HG03175 (cell line): Measurements from ENCODE around the gene MRPL39.
A peak's percentile ranks its signal among the peaks of the same experiment; 100 is the strongest.

ENCODE experiments used
- ATAC-seq: cut with Tn5 transposase; IDR thresholded peaks from one replicate; pipeline ENCODE4 v1.9.1; 2021; ENCODE audit warnings: mild to moderate bottlenecking, moderate library complexity; ENCODE audit not compliant: unreplicated experiment

MRPL39 gene

DNA sequence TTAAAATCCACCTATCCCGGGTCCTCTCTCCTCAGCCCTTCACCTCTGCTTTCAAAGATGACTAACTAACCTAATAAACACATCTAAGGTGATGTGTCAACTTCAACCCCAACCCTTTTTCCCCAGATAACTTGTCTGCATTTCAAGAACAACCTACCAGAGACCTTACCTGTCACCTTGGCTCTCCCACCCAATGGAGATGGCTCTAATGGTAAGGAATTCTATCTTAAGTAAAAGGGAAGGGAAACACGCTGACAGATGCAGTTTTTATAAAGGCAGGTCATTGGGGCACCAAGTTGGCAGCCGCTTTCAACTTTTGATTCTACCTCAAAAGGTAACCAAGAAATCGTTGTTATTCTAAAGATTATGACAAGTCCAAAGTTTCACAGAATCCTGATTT is 37.6 kb downstream of the MRPL39 start:
- ATAC-seq: no peak

DNA sequence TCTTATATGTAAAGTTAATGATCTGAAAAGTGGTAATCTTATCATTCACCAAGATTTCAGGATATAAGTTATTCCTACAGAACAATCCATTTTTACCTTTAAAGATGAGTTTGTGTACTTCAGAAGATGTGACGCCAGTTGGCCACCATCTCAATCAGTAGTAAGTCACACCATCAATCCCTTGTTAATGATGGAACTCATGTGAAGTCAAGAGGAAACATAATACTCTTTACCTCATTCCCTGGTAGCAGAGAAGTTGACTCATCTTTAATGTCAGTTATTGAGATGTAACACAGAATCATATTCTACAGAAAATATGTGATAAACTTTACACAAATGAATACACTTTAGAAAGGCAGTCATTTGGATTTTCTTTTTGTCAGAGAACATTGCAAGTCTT is 38.2 kb downstream of the MRPL39 start:
- no peak for ATAC-seq

DNA sequence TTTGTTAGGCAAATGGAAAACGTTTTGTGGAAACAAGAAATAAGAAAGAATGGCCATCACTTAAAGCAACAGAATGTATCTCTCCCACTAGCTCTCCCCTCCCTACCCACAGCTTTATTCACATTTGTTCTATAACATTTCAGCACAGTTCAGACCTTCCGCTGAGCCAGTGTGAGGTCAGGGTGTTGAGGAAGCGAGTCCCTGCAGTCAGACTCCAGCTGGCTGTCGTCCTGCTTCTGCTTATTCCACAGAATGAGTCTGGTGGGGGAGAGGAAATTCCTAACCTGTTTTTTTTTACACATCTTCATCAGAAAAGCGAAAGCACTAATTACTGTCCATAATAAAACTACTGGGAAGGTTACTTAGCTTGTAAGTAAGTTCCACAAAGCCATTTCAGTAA is 39.0 kb downstream of the MRPL39 start:
- ATAC-seq: no peak

DNA sequence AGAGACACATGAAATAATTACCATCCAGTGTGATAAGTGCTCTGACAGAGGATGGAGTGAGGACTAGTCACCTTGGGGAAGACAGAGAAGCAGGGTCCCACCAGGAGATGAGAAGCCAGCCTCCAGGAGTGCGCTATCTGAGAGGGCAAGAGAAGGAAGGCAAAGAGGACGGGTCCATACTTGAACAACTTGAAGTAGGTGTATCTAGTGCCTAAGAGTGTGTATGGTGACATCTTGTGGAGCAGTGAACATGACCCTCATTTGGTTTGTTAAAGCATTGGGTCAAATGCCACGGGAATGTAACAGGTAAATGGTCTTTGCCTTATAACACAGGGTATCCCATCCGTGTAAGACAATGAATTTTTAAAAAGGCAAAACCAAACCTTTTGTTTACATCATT is 39.8 kb downstream of the MRPL39 start:
- ATAC-seq: no peak

DNA sequence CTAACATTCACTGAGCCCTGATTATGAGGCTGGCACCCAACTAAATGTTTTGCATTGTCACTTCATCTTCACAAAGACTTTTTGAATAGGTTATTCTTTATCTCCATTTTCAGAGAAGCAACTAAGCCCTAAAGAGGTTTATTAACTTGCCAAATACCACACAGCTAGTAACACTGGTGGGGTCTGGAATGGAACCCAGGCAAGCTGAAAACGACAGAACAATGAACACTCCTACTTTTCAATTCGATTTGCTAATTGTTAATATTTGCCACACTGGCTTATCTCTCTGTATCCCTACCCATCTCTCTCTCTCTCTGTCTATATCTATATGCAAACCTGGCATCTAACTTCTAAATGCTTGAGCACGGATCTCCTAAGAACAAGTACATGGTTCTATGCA is 40.6 kb downstream of the MRPL39 start:
- no peak for ATAC-seq

DNA sequence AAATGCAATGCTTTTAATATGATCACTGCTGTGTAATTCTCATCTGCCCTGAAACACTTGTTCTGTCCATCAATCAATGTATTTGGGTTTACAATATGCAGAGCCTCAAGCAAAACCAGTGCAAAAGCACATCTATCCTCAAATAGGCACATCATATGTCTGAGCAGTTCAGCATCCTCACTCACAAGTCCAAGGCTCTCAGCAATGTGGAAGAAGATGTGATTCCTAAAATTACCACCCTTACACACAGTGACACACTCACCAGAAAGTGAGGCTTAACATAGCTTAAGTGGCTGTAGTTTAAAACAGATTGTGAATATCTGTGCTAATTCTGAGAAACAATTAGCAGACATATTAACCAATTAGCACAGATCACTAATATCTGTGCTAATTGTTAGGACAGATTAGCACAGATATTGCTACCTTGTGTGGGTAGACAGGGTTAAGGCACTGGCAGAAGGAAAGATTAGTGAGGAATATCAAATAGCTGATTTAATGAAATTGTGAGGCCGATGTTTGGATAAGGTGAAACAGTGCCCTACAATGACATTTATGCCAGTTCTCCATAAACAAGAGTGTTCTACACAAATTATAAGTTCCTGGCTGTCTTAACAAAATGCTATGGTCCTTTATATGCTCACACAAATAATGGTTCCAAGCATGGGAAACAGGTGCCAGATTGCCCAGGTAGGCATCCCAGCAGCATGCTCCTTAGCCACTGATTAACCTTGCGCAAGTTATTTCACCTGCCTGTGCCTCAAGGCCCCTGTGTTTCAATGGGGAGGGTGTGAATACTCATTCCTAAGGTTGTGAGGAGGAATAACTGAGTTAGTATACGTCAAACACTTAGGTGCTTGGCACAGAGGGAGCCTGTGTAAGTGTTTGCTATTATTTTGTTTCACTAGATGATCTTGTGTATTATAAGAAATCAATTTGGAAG is 41.7 kb downstream of the MRPL39 start:
- no peak for ATAC-seq

DNA sequence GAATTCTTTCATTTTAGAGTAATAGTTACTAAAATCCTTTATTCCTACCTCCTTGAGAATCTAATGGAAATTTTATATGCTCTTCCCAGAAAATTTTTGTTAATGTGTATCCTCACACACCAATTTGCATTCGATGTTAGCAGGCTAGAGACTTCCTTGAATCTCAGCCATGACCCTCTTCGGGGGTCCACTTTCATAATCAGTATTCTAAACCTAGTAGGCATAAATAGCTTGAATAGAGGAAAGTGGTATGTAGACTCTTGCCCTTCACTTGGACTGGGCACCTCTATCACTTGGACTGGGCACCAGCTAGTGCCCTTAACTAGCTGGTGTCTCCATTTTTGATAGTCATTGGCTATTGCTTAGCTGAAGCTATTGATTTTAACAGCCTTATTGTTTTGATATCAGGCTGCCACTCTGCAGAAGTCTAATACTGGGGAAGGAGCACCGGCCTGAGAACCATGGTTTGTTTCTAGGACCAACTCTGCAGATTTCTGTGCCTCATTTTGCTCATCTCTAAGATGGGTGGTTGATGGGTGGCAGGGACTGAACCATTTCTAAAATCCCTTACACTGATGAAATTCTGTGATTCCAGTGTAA is 42.8 kb downstream of the MRPL39 start:
- no peak for ATAC-seq

DNA sequence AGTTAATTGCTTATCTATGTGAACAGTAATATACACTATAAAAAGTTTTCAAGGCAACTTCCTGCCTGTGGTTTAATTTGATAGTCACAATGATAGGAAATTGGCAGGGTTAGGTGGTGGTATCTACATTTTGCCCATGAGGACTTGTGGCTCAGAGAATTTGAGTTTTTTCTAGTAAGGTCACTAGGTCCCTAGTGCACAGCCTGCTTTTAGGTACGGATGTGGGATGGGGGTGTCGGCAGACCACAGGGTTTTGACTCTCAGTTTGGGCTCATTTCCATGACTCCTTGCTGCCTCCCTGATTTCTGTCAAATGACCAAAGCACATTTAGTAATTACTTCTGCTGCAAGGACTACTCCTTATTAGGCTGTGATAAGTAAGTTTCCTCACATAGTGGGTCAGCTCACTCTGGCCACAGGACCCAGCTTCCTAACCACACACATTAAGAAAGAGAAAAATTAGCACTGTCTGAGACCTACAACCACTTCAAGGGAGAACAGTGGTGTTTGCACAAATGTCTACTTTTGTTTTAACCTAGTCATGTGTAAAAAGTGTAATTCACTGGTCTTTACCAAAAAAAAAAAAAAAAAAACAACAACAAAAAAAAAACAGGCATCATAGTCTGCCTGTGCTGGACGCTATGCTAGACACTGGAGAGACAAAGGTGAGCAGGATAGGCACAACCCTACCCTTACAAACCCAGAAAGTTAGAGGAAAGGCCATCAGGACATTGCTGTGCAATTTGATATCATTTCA is 43.7 kb downstream of the MRPL39 start:
- peak; percentile 28 for ATAC-seq

DNA sequence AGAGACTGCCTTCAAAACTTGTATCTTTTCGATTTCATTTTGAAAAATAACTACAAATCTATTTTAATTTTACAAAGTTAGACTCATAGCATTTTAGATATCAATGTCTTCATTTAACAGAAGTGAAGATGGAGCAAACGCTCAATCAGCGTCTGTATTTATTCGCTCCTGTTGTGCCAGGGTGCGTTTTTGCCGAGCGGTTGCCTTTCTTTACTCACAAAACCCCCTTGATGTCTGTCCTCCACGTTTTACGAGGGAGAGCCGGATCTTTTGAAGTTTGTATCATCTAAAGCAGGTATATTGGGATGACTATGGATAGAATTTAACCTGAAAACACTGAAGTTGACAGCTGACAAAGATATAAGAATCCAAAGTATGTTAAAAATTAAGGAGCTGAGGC is 44.6 kb downstream of the MRPL39 start:
- ATAC-seq: no peak

DNA sequence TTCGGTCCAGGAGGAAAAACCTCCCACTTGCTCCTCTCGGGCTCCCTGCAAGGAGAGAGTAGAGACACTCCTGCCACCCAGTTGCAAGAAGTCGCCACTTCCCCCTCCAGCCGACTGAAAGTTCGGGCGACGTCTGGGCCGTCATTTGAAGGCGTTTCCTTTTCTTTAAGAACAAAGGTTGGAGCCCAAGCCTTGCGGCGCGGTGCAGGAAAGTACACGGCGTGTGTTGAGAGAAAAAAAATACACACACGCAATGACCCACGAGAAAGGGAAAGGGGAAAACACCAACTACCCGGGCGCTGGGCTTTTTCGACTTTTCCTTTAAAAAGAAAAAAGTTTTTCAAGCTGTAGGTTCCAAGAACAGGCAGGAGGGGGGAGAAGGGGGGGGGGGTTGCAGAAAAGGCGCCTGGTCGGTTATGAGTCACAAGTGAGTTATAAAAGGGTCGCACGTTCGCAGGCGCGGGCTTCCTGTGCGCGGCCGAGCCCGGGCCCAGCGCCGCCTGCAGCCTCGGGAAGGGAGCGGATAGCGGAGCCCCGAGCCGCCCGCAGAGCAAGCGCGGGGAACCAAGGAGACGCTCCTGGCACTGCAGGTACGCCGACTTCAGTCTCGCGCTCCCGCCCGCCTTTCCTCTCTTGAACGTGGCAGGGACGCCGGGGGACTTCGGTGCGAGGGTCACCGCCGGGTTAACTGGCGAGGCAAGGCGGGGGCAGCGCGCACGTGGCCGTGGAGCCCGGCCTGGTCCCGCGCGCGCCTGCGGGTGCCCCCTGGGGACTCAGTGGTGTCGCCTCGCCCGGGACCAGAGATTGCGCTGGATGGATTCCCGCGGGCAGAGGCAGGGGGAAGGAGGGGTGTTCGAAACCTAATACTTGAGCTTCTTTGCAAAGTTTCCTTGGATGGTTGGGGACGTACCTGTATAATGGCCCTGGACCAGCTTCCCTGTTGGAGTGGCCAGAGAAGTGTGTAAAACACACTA is 45.3 kb downstream of the MRPL39 start:
- ATAC-seq: peak; percentile 50

DNA sequence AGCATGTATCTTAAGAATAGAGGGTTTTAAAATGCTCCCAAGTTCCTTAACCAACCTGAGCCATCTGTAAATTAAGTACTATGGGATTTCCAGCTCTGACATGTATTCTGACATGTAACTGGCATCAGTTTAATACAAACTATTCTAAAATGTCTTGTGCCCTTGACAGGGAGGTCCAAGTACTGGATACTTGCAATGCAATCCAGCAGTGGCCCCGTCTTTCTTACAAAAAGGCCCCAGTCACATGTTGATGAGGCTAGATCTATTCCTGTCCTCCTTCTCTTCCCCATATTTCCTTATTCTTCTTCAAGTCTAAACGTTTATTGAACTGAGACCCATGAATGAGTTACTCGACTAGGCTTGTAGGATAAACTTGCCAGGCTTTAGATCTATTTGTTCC is 46.4 kb downstream of the MRPL39 start:
- ATAC-seq: no peak

DNA sequence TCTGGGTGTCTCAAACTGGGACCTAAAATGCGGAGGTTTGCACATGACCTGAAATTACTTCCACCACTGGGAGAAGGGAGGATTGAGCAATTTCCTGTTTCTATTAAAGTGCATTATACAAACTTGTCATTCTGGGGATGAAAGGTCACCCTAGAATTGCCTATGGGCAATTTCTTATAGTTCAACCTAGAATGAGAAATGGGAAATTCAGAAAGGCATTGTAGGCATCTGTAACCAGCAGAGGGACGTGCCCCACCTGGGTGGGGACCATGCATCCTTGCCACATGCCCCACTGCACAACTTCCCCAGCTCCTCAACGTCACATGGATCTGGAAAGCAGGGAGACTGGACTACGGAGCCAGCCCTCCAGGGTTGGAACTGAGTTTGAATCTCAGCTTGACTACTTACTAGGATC is 47.0 kb downstream of the MRPL39 start:
- ATAC-seq: no peak

DNA sequence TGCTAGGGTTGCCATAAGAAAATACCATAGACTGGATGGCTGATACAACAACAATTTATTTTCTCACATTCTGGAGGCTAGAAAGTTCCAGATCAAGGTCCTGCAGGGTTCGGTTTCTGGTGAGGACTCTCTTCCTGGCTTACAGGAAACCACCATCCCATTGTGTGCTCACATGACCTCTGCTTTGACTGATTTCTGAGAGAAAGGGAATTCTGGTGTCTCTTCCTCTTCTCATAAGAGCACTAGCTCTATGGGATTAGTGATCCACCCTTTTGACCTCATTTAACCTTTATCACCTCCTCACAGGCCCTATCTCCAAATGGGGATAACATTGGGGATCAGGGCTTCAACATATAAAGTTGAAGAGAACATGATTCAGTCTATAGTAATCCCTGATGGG is 47.5 kb downstream of the MRPL39 start:
- no peak for ATAC-seq

DNA sequence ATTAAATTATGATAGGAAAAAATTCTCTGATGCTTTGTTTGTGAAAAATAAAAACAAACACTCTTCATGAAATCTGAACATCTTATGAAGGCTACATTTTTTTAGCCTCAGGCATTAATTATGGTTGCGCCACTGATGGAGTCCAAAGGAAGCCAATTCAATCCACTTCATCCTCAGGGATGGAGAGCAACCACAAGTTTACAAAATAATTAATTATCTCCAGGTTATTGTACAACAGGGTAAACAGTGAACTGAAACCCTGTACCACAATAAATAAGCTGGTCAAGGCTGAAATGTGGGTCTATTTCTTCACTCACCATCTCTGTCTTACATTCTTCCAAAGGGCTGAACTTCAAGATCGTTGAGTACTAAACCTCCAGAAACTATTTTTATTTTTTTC is 49.2 kb downstream of the MRPL39 start:
- ATAC-seq: no peak

DNA sequence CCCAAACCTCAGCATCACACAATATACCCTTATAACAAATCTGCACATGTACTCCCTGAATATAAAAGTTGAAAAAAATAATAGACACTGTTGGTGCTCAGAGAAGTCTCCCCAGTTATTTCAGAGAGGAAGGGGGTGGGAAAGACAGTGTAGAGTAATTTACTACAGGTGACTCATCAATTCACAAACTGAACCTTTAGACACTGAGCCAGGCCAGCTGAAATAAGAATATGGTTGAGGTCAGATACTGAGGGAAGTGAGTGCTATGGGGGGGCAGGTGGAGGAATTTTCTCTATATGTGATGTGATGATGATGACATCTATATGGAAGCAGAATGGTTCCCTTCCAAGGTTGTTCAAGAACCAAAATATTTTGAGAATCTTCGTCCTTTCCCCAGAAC is 50.1 kb downstream of the MRPL39 start:
- ATAC-seq: no peak

DNA sequence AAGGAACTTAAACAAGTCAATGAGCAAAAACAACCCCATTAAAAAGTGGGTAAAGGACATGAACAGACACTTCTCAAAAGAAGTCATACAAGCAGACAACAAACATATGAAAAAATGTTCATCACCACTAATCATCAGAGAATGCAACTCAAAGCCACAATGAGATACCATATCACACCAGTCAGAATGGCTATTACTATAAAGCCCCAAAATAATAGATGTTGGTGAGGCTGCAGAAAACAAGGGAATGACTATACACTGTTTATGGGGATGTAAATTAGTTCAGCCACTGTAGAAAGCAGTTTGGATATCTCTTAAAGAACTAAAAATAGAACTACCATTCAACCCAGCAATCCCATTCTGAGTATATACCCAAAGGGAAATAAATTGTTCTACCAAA is 51.2 kb downstream of the MRPL39 start:
- no peak for ATAC-seq

DNA sequence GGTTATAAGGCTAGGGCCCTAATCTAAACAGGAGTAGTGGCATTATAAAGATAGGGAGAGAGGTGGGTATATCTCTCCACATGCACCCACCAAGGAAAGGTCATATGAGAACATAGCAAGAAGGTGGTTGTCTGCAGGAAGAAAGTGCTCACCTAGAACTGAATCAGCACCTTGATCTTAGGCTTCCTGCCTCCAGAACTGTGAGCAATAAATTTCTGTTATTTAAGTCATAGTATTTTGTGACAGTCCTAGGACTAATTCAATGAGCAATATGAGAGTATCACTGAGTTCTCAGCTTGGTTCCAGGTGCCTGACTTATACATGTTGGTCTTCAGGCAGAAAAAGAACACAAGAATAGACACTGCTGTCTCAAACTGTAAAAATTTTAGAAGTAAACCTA is 51.8 kb downstream of the MRPL39 start:
- no peak for ATAC-seq

DNA sequence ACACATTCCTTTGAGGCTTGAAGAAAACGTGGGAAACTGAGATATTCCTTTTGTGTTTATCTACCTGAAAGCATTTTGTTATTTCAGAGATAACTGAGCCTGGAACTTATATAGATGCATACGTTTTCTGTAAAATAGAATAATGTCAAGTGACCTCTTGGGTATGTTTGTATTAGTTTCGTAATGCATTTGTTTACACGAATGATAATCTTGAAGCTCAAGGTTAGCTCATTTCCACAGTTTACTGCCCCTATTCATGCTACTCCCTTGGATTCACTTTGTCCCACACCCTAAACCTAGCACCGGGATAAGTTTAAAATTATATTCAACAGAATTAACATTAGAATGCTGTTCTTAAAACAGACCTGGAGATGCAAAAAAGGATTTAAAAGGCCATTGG is 54.4 kb downstream of the MRPL39 start:
- ATAC-seq: no peak

DNA sequence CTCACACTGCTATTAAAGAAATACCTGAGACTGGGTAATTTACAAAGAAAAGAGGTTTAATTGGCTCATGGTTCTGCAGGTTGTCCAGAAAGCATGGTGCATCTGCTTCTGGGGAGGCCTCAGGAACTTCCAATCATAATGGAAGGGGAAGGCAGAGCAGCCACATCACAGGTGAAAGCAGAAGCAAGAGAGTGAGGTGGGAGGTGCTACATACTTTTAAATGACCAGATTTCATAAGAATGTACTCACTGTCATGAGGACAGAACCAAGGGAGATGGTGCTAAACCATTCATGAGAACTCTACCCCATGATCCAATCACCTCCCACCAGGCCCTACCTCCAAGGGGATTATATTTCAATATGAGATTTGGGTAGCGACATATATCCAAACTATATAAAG is 55.7 kb downstream of the MRPL39 start:
- no peak for ATAC-seq

DNA sequence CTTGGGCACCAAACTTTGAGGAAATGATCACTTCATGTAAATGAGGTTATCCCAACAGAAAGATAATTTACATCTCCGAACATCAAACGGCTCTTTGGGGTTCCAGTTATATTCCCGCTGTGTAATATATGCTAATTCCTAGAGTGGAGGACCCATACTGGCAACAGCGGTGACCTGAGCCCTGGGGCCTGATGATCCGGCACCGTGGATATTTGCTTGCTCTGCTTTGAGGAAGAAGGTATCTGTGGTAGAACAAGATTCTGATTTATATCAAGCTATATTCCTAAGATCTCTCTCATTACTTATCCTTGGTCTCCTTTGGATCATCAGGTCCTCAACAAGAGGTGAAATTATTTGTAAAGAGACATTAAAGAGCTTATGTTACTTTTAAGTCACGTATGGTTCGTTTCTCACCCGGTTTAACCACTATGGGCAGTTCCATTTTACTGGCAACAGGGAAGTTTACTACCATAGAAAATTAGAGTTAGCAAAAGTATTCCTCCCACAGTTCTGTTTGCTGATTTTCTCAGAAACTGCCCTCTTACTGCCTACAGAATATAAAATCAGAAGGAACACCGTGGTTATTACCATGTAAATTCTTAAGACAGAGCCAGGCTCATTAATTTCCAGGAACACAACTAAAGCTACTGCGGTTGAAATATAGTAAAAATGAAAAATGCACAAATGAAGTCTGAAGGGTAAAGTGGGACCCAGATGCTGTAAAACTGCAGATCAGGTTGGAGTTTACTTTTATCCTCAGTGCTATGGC is 56.7 kb downstream of the MRPL39 start:
- no peak for ATAC-seq
